Right renal pelvis (tissue), 4 donors: ENCODE results near the gene TLN1. TPM values are rescaled to one million over a fixed set of nuclear protein-coding genes. Genes with fewer than 3 reads are reported as not detected.

Experiments
- DNase-seq, 4 donors: peaks; one replicate each; pipeline ENCODE4 v3.0.0-alpha.2; 2013; ENCODE audit warnings: low read depth in 4 of 4, low spot score in 3 of 4, missing footprints in 1 of 4
- polyA plus RNA-seq, 4 donors: library from polyadenylated mRNA; unstranded; fragments of 120-200 nt; gene quantifications; one replicate each; pipeline ENCODE4 v1.2.1, GENCODE V29; 2013; ENCODE audit not compliant: insufficient read length in 4 of 4

TLN1 gene
- polyA plus RNA-seq, 4 donors: 125 to 176 (median 153) TPM

DNA sequence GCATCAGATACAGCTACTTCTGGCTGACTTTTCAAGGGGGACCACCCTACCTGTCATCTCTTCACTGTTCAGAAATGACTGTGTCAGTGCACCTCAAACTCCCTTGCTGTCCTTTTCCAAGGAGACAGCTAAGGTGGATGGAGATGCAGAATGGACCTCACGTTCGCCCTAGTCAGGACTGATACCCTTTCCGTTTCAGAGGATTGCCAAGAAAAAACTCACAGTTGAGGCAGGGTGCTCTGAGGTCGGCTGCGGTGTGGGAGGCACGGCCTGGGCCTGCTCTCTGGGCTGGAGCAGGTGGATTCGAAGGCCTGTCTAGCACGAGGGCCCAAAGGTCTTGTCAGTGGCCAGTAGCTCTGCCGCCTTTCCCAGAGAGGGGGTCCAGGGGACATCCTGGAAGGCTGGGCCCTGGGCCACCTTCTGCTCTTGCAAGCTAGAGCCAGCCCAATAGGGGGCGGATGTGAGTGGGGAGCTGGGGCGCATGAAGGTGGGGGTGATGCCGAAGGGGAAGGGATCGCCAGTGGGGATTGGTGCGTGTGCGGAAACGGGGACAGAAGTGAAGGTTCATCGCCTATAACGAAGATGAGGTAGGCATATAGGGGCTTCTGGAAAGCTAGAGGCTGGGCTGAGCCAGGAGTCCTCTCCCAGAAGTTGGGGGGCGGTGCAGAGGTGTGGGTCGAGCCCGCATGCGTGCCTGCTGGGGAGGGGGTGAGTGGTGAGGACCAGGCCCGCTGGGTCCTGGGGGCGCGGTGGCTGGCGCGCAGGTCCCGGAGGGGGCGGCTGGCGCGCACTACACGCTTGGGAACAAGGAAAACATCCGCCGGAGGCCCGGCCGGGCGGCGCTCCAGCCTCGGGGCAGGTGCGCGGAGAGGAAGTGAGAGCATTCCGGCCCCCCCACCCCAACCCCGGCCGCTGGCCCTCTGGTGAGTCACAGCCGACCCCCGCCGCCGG lies 24.6 kb upstream of the TLN1 start:
- peak in 1 of 4 donors; percentile 43 for DNase-seq

GRCh38 chr9:35755071-35755470 lies 23.1 kb upstream of the TLN1 start:
- no peak for DNase-seq

GRCh38 chr9:35754264-35754663 lies 22.3 kb upstream of the TLN1 start, which contains the start of gene MSMP:
MSMP (minus strand) TSS chr9:35754276; CDS start chr9:35754129, 147 bp downstream.
- DNase-seq: no peak

DNA sequence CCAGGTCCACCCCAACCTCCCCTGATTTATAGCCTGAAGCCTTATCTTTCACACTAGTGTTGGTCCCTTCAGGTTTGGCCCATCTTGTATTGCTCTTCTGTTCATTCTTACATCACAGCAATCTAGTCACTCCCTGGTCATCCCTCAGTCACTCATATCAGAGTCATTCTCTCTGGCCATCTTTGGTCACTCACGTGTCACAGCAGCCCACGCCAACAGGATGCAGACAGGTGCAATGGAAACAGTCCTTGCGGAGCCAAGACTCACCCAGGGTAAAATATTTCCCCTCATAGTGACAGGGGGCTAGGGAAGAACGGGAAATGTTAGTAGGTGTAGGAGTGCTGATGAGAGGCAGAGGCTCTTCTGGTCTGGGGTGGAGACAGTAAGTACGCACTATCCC lies 21.5 kb upstream of the TLN1 start:
- DNase-seq: no peak

DNA sequence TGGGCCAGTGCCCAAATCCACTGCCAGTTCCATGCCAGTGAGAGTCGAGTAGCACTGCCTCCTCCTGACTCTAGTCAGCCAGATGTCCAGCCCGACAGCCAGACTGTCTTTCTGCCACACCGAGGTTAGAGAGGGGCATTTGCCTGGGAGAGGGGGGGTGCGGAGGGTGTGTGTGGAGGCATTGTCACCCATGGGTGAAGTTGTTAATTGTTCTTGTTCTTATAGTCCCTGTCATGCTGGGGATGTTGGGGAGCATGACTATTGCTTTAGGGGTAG lies 18.2 kb upstream of the TLN1 start:
- no peak for DNase-seq

- DNase-seq: no peak
Measured at GRCh38 chr9:35749515-35750255, 17.7 kb upstream of the TLN1 start.

DNA sequence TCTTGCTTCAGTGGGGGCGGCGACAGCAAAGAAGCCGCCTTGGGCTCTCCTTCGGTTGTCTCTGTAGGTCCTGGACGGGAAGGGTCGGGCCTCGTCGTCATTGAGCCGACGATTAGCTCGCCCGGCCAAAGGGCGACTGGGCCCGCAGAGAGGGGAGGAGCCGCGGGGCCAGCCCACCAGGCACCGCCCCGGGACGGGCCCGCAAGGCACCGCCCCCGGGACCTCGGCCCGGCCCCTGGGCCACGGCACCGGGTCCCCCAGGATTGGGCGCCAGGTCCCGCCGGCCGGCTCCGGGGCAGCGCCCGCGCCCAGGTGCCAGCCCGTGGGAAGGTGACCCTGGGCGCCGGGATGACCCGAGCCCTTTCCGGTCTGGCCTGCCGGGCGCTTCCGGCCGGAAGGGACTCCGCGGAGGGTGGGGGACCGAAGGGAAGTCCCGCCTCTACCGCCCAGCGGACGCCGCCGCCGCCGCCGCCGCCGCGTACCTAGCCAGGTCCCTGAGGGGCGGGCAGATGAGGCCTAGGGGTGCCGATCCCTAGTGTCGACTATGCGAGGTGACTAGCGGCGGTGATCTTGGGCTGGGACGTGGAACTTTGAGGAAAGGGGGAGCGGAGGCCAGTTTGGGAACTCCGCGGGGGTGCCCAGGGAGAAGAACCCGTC lies 17.0 kb upstream of the TLN1 start, which contains the start of the genes GBA2 and RGP1:
GBA2 (minus strand) TSS at position 371 of the 657 bp plus-strand sequence. CDS start 524 bp downstream, outside the sequence.
RGP1 (plus strand) TSS at position 430 of the 657 bp plus-strand sequence. CDS start 469 bp downstream, outside the sequence.
- no peak for DNase-seq

- no peak for DNase-seq
Measured at GRCh38 chr9:35748242-35748857, 16.4 kb upstream of the TLN1 start.

GRCh38 chr9:35746583-35746982 lies 14.6 kb upstream of the TLN1 start:
- DNase-seq: no peak

GRCh38 chr9:35745569-35745968 lies 13.6 kb upstream of the TLN1 start:
- DNase-seq: no peak

GRCh38 chr9:35743880-35744518 lies 12.0 kb upstream of the TLN1 start:
- DNase-seq: no peak

DNA sequence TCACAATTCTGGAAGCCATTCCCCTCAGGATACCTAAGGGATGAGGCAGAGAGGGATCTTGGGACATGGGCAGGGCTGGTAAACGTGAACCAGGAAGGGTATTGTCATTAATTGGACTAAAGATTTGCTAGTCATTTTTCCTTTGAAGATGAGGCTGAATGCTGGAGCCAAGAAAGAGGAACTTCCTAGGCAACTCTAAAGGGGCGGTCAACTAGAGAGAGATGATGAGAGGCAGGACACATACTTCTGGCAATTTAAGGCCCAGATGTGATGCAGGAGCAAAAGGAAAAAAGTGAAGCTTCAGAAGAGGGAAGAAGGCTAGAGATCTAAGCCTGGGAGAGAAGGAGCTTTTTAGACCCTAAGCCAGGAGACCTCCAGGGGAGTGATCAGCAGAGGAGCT lies 11.5 kb upstream of the TLN1 start:
- DNase-seq: no peak

DNA sequence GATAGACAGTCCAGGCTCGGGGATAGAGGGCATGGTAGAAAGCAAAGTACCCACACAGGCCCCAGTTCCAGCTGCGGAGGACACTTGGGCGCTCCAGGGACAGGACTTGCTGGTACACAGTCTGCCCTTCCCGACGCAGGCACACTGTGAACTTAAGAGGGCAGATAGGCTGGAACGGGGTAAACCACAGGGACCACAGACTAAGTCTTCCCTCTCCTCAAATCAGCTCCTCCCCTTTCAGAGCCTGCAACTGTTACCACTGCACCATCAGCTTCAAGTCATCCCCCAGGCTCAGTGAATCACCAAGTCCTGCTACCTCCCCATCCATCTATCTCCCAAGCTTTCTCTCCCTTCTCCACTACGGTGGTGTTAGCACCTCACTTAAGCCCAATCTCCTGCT lies 9.7 kb upstream of the TLN1 start:
- no peak for DNase-seq

GRCh38 chr9:35740243-35740642 lies 8.2 kb upstream of the TLN1 start:
- DNase-seq: no peak

DNA sequence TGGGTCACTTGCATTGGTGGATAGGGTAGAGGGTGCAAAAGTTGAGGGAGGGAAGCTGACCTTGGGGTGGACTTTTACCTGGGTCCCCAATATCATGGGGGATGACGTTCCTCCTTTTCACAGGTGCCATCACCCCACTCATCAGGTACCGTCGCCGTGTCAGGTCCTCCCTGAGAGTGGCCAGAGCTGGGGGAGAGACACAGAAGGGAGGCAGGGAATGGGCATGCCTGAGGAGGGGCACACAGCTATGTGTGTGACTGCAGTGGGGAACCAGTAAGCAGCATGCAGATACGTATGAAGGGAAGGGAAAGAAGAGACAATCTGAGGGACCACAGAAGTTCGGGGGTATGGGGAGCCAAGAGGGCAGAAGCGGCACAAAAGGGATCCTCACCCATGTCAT lies 6.9 kb upstream of the TLN1 start:
- DNase-seq: no peak

DNA sequence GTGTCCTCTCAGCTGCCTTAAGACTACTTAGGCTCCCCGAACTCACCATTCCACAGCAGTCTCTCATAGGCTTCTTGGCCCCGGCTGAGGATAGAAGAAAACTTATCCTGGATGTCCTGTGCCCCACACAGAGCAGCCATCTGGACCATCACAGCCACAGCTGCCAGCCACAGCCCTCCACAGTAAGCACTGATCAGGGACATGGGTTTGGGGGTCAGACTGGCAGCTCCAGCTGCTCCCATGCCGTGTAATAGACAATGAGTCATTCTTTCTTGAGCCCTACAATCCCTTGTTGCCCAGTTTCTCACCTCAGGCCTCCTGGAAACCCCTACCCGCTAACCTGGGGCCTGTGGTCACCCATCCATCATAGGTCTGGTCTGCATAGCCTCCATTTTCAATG lies 6.2 kb upstream of the TLN1 start:
- no peak for DNase-seq

- DNase-seq: no peak
Measured at GRCh38 chr9:35737143-35737542, 5.1 kb upstream of the TLN1 start.

- DNase-seq: no peak
Measured at GRCh38 chr9:35736201-35736633, 4.2 kb upstream of the TLN1 start.

GRCh38 chr9:35734096-35734495 lies 2.1 kb upstream of the TLN1 start:
- no peak for DNase-seq
